GM12878 (cell line): ENCODE data around the gene TENT4B. TPM values are rescaled to one million over a fixed set of nuclear protein-coding genes. Genes with fewer than 3 reads are reported as not detected.
A peak's percentile ranks its signal among the peaks of the same experiment; 100 is the strongest.

Experiments used
- ATAC-seq: fragments of 200-7000 bp; cut with Tn5 transposase; 3 replicates; pipeline ENCODE4 v1.9.1; 2020; ENCODE audit warnings: mild to moderate bottlenecking, moderate library complexity
- BruUV-seq: library from RNA; stranded (reverse); fragments of 400-500 nt; replicated peaks from 2 replicates; lab custom pipeline; 2021; lab: Mats Ljungman, UMichigan
- CTCF ChIA-PET: fragments of 300-600 bp; sonication (Branson Sonifier 250); formaldehyde crosslinking; extraction: SDS; loops from one replicate; lab custom pipeline; 2021; ENCODE audit warnings: inconsistent platforms; lab: Yijun Ruan, JAX
- POLR2A ChIA-PET: fragments of 350-600 bp; formaldehyde crosslinking; extraction: SDS; loops from one replicate; lab custom pipeline; 2021; ENCODE audit warnings: inconsistent platforms; lab: Charles Lee
- RAD21 ChIA-PET: fragments of 300-600 bp; sonication (Branson Sonifier 250); formaldehyde crosslinking; loops from one replicate; lab custom pipeline; 2023; ENCODE audit warnings: antibody characterized with exemption; ENCODE audit not compliant: unreplicated experiment; lab: Charles Lee
- SMC1A ChIA-PET: fragments of 300-600 bp; sonication (Branson Sonifier 250); formaldehyde crosslinking; loops from one replicate; lab custom pipeline; 2023; ENCODE audit not compliant: unreplicated experiment, uncharacterized antibody; lab: Charles Lee
- DNase-seq: peaks from one replicate; pipeline ENCODE4 v3.0.0-alpha.2; 2011; ENCODE audit warnings: low read depth, low spot score
- FAIRE-seq: peaks from 3 replicates; lab custom pipeline; 2011; peaks lifted over from hg19 to GRCh38; lab: Jason Lieb, UNC
- H2AFZ ChIP-seq: 2 replicates; pipeline ENCODE4 v1.6.0; 2011; ENCODE audit warnings: low read depth, low read length, control low read depth; ENCODE audit not compliant: control insufficient read depth
- H3K27ac ChIP-seq: 2 replicates; pipeline ENCODE4 v1.5.1; 2011; ENCODE audit warnings: control low read depth; ENCODE audit not compliant: control insufficient read depth, insufficient read depth
- H3K27me3 ChIP-seq, 2 experiments: replicated peaks in 1 of 2; 2 replicates each; pipeline versions ENCODE4 v1.6.0 to v1.6.1; 2011; ENCODE audit warnings: low read length in 1 of 2; ENCODE audit not compliant: control insufficient read depth in 2 of 2, insufficient read depth in 2 of 2
- H3K36me3 ChIP-seq, 2 experiments: 2 replicates each; pipeline ENCODE4 v1.5.1; 2011; ENCODE audit warnings: low read length in 1 of 2; ENCODE audit not compliant: control insufficient read depth in 2 of 2, insufficient read depth in 2 of 2
- H3K4me1 ChIP-seq: 2 replicates; pipeline ENCODE4 v1.6.1; 2011; ENCODE audit warnings: mild to moderate bottlenecking, low read length, moderate library complexity, mixed read lengths; ENCODE audit not compliant: control insufficient read depth, insufficient read depth
- H3K4me2 ChIP-seq: 2 replicates; pipeline ENCODE4 v1.6.0; 2011; ENCODE audit warnings: control low read depth; ENCODE audit not compliant: control insufficient read depth, insufficient read depth
- H3K4me3 ChIP-seq: fragments of 200-600 bp; sonication (generic); 2 replicates; pipeline ENCODE4 v1.5.1; 2016
- H3K79me2 ChIP-seq: 2 replicates; pipeline ENCODE4 v1.6.0; 2011; ENCODE audit warnings: low read length; ENCODE audit not compliant: control insufficient read depth, insufficient read depth
- H3K9ac ChIP-seq: 2 replicates; pipeline ENCODE4 v1.8.0; 2011; ENCODE audit warnings: low read length, control low read depth, mixed read lengths; ENCODE audit not compliant: control insufficient read depth, insufficient read depth
- H3K9me3 ChIP-seq: replicated peaks from 3 replicates; pipeline ENCODE4 v1.5.1; 2011; ENCODE audit warnings: mild to moderate bottlenecking, low read length; ENCODE audit not compliant: control insufficient read depth, insufficient read depth
- H4K20me1 ChIP-seq: 2 replicates; pipeline ENCODE4 v1.6.0; 2011; ENCODE audit not compliant: control insufficient read depth, insufficient read depth
- ASH2L ChIP-seq: fragments of 300-600, 200-600 bp; sonication (generic); IDR thresholded peaks from 2 replicates; pipeline ENCODE4 v1.6.1; 2017; ENCODE audit warnings: low read depth, mild to moderate bottlenecking, borderline replicate concordance
- BCL11A ChIP-seq: IDR thresholded peaks from 2 replicates; pipeline ENCODE4 v1.6.1; 2011; ENCODE audit warnings: low read depth, low read length
- BHLHE40 ChIP-seq, 2 experiments: fragments of 450-650 bp in 1 of 2; IDR thresholded peaks; 2 replicates each; pipeline ENCODE4 v1.6.1; 2011 to 2017; ENCODE audit warnings: low read depth in 2 of 2, borderline replicate concordance in 1 of 2, improper control_type of control experiment in 1 of 2, low read length in 1 of 2, mild to moderate bottlenecking in 1 of 2
- CTCF ChIP-seq, 3 experiments: IDR thresholded peaks in 2 of 3; conservative IDR thresholded peaks in 1 of 3; 2 replicates each; pipeline ENCODE4 v1.5.1; 2011; ENCODE audit warnings: low read depth in 3 of 3, low read length in 3 of 3, mild to moderate bottlenecking in 3 of 3, control low read depth in 2 of 3, moderate library complexity in 2 of 3, inconsistent platforms in 1 of 3, mixed read lengths in 1 of 3; ENCODE audit not compliant: control insufficient read depth in 2 of 3, insufficient read depth in 1 of 3; ENCODE audit errors: extremely low read depth in 1 of 3
- DPF2 ChIP-seq: fragments of 450-650 bp; IDR thresholded peaks from 2 replicates; pipeline ENCODE4 v1.6.1; 2017; ENCODE audit warnings: mild to moderate bottlenecking
- IKZF1 ChIP-seq: fragments of 450-650 bp; conservative IDR thresholded peaks from 2 replicates; pipeline ENCODE4 v1.6.1; 2017; ENCODE audit warnings: antibody characterized with exemption, mild to moderate bottlenecking
- MLLT1 ChIP-seq: fragments of 450-650 bp; IDR thresholded peaks from 2 replicates; pipeline ENCODE4 v1.6.1; 2016; ENCODE audit warnings: mild to moderate bottlenecking
- MXI1 ChIP-seq: fragments of 150-350 bp; IDR thresholded peaks from 2 replicates; pipeline ENCODE4 v1.6.1; 2011; ENCODE audit warnings: low read depth, mild to moderate bottlenecking, inconsistent platforms, low read length, improper control_type of control experiment
- PBX3 ChIP-seq: IDR thresholded peaks from 2 replicates; pipeline ENCODE4 v1.6.1; 2011; ENCODE audit warnings: mild to moderate bottlenecking, low read depth, low read length, moderate library complexity; ENCODE audit not compliant: insufficient replicate concordance
- RAD21 ChIP-seq: IDR thresholded peaks from 2 replicates; pipeline ENCODE4 v1.6.1; 2011; ENCODE audit warnings: mild to moderate bottlenecking, low read depth, low read length, moderate library complexity; ENCODE audit not compliant: insufficient read depth
- SMAD5 ChIP-seq: IDR thresholded peaks from 2 replicates; pipeline ENCODE4 v1.6.1; 2016; ENCODE audit warnings: antibody characterized with exemption, low read depth
- USF1 ChIP-seq: IDR thresholded peaks from 2 replicates; pipeline ENCODE4 v1.6.1; 2011; ENCODE audit warnings: borderline replicate concordance, low read depth, mild to moderate bottlenecking, moderate library complexity, mixed read lengths, low read length; ENCODE audit not compliant: insufficient read depth; ENCODE audit errors: extremely low read length
- ZBED1 ChIP-seq: IDR thresholded peaks from 2 replicates; pipeline ENCODE4 v1.6.1; 2016; ENCODE audit warnings: borderline replicate concordance
- WGBS: methylation state at CpG from one replicate; pipeline ENCODE4 v1.1.6; 2016; ENCODE audit warnings: low lambda C conversion rate; ENCODE audit not compliant: insufficient replicate concordance, insufficient coverage; ENCODE audit errors: missing lambda C conversion rate; 5-methylcytosine and 5-hydroxymethylcytosine counted together
- in situ Hi-C: fragments of 300-500 bp; cut with MboI; formaldehyde crosslinking; loops from 9 replicates; pipeline ENCODE4 v1.14.3; 2018; ENCODE audit warnings: mixed read lengths
- intact Hi-C: fragments of 100-400 bp; cut with micrococcal nuclease; formaldehyde crosslinking; loops from one replicate; pipeline ENCODE4 v1.14.2; 2022; ENCODE audit not compliant: unreplicated experiment
- polyA plus RNA-seq, 11 experiments: library from polyadenylated mRNA; depleted of rRNA in 4 of 11; unstranded in 6 of 11; stranded (reverse) in 5 of 11; fragments of >200 nt; fragmentation: Nextera tagmentation in 4 of 11; fragmentation: Illumina TruSeq in 1 of 11; extraction: Ambion mirVana in 4 of 11; extraction: Trizol in 1 of 11; gene quantifications; 1 replicate in 1 of 11; 2 replicates in 10 of 11; pipeline versions ENCODE4 v1.2.1 to v1.2.3, GENCODE V29; 2011 to 2016; ENCODE audit warnings: inconsistent platforms in 2 of 11, missing spikeins in 2 of 11, low read depth in 1 of 11
- total RNA-seq, 4 experiments: library from RNA; depleted of rRNA in 3 of 4; stranded (reverse); fragments of >200 nt in 3 of 4; fragmentation: Illumina TruSeq in 1 of 4; extraction: Trizol in 1 of 4; gene quantifications; 2 replicates each; pipeline versions ENCODE4 v1.2.1 to v1.2.3, GENCODE V29; 2013 to 2021

The TENT4B gene
- total and polyA plus RNA-seq, 10 of the 15 experiments (the other 5 are each of a cell fraction or from before 2014, with no cell fraction given): 4.4 to 16.7 (median 10.8) TPM

DNA sequence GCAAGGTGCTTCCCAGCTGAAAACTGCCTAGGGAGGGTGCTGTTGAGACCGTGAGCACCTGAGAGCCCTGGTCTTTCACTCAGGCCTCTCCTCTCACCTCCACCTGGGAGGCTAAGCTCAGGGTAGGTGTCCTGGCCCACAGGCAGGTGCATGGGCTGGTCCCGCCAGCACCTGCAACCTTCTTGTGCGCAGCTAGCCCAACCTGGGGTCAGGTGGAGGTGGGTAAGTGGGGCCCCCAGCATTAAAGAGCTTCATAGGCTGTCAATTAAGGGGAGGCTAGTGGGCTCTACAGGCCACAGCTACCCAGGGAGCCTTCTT, 122.0 kb downstream of the TENT4B start:
- no peak for FAIRE-seq
- POLR2A ChIA-PET: interaction anchor here (0.6 to 2.6 kb wide), 10 partner anchors 7 to 1458 kb away, joined by 3 to 17 read pairs (median 4); partner anchors contain the start of genes ADCY7 and CNEP1R1
- Histone ChIP-seq H3K9ac (peak overlapping the region; percentile 94), H3K9me3 (no peaks in the 10 kb centered on the region; the same call in 2 of the 3 replicates), H3K36me3 (0 out of 4 replicates have a peak, but pooled peaks cover 0 to 2% of the 10 kb centered on the region in 2 experiments), H3K79me2 (peaks cover 60% of the 10 kb centered on the region), H3K4me2 (peak overlapping the region; percentile 99), H3K27me3 (no peaks in the 10 kb centered on the region), H3K27ac (peak overlapping the region; percentile 93), H3K4me3 (peak overlapping the region; percentile 70), H4K20me1 (no peaks in the 10 kb centered on the region), H3K4me1 (peaks cover 61% of the 10 kb centered on the region), H2AFZ (no peak overlapping the region)
- SMC1A ChIA-PET: interaction anchor here (0.8 to 4.0 kb wide), 16 partner anchors 8 to 472 kb away, joined by 3 to 24 read pairs (median 4); partner anchors contain the start of gene ADCY7
- 24% methylated on average over 3 of the region's 3 CpGs for WGBS
- in situ Hi-C loops: no loop called here
- BruUV-seq: no TSS peak
- no peak for DNase-seq
- peak; percentile 2; the same call in 1 of the 3 replicates for ATAC-seq
- intact Hi-C loops: loop anchor here (5.0 to 10.0 kb wide), 2 partner anchors 120 to 422 kb away; partner anchors contain the start of gene TENT4B
- CTCF ChIA-PET: interaction anchor here (0.9 to 4.3 kb wide), 17 partner anchors 10 to 531 kb away, joined by 3 to 44 read pairs (median 6); partner anchors contain the start of genes ADCY7 and CNEP1R1
- RAD21 ChIA-PET: interaction anchor here (0.9 to 3.8 kb wide), 21 partner anchors 7 to 532 kb away, joined by 3 to 24 read pairs (median 5); partner anchors contain the start of gene CNEP1R1
- TF ChIP-seq BCL11A (no peak), IKZF1 (peak; percentile 34; the same call in 1 of the 2 replicates), ASH2L (no peak), DPF2 (no peak), PBX3 (no peak), RAD21 (no peak), CTCF (IDR thresholded peaks at IDR 0.05 in 2 of 3, conservative IDR thresholded peaks at IDR 0.05 in 1 of 3; ENCODE audit: control insufficient read depth in 2 of 3, extremely low read depth in 1 of 3, insufficient read depth in 1 of 3, low read depth in 3 of 3, low read length in 3 of 3) (peak in 2 of 3 experiments; percentile 12 to 22; a peak in 1 of 6 replicates), MLLT1 (no peak), BHLHE40 (IDR thresholded peaks at IDR 0.05; ENCODE audit: borderline replicate concordance in 1 of 2, low read depth in 2 of 2, low read length in 1 of 2) (no peak), SMAD5 (no peak), USF1 (no peak), ZBED1 (no peak), MXI1 (no peak)
